BJ (cell line): ENCODE measurements around the gene HOXD10. TPM values are rescaled to one million over a fixed set of nuclear protein-coding genes. Genes with fewer than 3 reads are reported as not detected.

Source experiments
- CTCF ChIA-PET: fragments of 350-600 bp; formaldehyde crosslinking; extraction: SDS; loops from one replicate; lab custom pipeline; 2021; ENCODE audit warnings: antibody characterized with exemption, inconsistent platforms; lab: Yijun Ruan, JAX
- POLR2A ChIA-PET: fragments of 300-600 bp; sonication (Branson Sonifier 250); formaldehyde crosslinking; extraction: SDS; loops from one replicate; lab custom pipeline; 2021; ENCODE audit warnings: antibody characterized with exemption; lab: Charles Lee
- DNase-seq: peaks from one replicate; pipeline ENCODE4 v3.0.0-alpha.2; 2011; ENCODE audit warnings: low read depth
- H3K27me3 ChIP-seq: 2 replicates; pipeline ENCODE4 v1.6.0; 2011; ENCODE audit warnings: low read length; ENCODE audit not compliant: control insufficient read depth, insufficient read depth
- H3K36me3 ChIP-seq: 2 replicates; pipeline ENCODE4 v1.5.1; 2011; ENCODE audit warnings: low read length; ENCODE audit not compliant: control insufficient read depth, insufficient read depth
- H3K4me3 ChIP-seq: 2 replicates; pipeline ENCODE4 v1.5.1; 2011; ENCODE audit warnings: low read depth, mild to moderate bottlenecking, control low read depth, low read length
- CTCF ChIP-seq: IDR thresholded peaks from 2 replicates; pipeline ENCODE4 v1.5.1; 2011; ENCODE audit warnings: low read depth, mild to moderate bottlenecking, control low read depth, inconsistent platforms, low read length, moderate library complexity; ENCODE audit not compliant: insufficient read depth
- polyA plus RNA-seq: library from polyadenylated mRNA; depleted of rRNA; stranded (reverse); fragments of >200 nt; gene quantifications from 2 replicates; pipeline ENCODE4 v1.2.3, GENCODE V29; 2011

Gene HOXD10
- polyA plus RNA-seq, 1 experiment: 11.0 TPM

DNA sequence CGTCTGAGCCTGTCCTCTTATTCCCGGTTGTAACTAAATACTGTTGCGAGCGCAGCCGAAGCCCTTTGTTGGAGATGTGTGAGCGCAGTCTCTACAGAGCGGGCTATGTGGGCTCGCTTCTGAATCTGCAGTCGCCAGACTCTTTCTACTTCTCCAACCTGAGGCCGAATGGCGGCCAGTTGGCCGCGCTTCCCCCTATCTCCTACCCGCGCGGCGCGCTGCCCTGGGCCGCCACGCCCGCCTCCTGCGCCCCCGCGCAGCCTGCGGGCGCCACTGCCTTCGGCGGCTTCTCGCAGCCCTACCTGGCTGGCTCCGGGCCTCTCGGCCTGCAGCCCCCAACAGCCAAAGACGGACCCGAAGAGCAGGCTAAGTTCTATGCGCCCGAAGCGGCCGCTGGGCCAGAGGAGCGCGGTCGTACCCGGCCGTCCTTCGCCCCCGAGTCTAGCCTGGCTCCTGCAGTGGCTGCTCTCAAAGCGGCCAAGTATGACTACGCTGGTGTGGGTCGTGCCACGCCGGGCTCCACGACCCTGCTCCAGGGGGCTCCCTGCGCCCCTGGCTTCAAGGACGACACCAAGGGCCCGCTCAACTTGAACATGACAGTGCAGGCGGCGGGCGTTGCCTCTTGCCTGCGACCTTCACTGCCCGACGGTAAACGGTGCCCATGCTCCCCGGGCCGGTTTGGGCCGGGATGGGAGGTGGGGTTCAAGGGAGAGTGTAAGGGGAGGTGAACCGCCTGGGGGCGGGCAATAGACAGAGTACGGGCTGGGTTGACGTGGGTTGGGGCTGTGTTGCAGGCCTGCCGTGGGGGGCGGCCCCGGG is 16.6 kb upstream of the HOXD10 start, which contains the start of gene HOXD12:
Gene HOXD12 (plus strand): TSS at position 68 of the 819 bp plus-strand sequence. CDS start 7 bp downstream, at position 75.
- no peak for TF ChIP-seq CTCF
- ChIA-PET CTCF (no interaction called here), POLR2A (no interaction called here)
- no peak for DNase-seq
- Histone ChIP-seq H3K4me3 (no peak within 1 kb of the TSS), H3K27me3 (peaks cover 16% of the 10 kb centered on the region), H3K36me3 (no peaks in the 10 kb centered on the region)

DNA sequence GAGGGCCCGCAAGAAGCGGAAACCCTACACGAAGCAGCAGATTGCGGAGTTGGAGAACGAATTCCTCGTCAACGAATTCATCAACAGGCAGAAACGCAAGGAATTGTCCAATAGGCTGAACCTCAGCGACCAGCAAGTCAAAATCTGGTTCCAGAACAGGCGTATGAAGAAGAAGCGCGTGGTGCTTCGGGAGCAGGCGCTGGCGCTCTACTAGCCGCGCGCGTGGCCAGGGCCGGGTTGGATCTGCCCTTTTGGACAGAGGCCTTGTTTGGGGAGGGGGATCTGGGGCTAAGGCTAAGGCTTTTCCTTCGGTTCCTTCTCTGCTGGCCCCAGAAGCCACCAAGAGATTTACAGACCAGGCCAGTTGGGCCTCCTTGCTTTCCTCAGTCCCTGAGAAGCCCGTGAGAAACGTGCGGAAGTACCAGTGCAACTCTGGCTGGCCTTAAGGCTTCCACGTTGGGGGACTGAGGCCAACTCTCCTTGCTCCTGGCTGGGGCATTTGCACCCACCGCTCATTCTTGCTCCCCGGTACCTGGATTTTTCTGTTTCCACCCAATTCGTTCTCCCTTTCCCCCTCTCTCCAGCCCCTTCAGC is 15.9 kb upstream of the HOXD10 start:
- Histone ChIP-seq H3K4me3 (no peak overlapping the region), H3K27me3 (peaks cover 15% of the 10 kb centered on the region), H3K36me3 (no peaks in the 10 kb centered on the region)
- DNase-seq: no peak
- TF ChIP-seq CTCF: no peak
- CTCF ChIA-PET: interaction anchor here (1.1 to 1.4 kb wide), 2 partner anchors 40 to 411 kb away, joined by 3 to 4 read pairs; no protein-coding TSS in a partner anchor
- POLR2A ChIA-PET: no interaction called here

- H3K36me3 ChIP-seq: no peaks in the 10 kb centered on the region
- no peak overlapping the region for H3K4me3 ChIP-seq
- DNase-seq: no peak
- TF ChIP-seq CTCF: no peak
- ChIA-PET POLR2A (no interaction called here), CTCF (interaction anchor here (0.8 to 4.9 kb wide), 5 partner anchors 13 to 453 kb away, joined by 3 to 13 read pairs (median 4); no protein-coding TSS in a partner anchor)
- H3K27me3 ChIP-seq: peaks cover 17% of the 10 kb centered on the region
These were observed 15.3 kb upstream of the HOXD10 start for GRCh38 chr2:176101216-176101830.

DNA sequence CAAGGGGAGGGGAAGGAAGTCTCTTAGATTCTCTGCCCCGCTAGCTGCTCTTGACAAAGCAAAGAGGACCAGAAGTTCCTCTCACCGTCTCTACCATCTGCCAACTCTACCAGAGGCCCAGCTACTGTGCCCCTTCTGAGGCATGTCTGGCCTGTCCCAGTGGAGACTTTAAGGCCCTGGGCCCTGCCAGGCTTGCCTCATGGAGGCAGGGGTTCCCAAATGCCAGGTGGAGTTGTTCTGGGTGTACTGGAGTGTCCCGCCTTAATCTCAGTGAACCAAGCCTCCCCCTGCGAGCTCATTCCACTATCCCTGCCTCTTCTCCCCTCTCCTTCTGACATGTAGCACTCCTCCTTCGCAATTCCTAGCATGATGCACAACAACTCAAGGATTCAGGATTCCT is 14.7 kb upstream of the HOXD10 start:
- DNase-seq: no peak
- peaks cover 14% of the 10 kb centered on the region for H3K27me3 ChIP-seq
- ChIA-PET POLR2A (no interaction called here), CTCF (interaction anchor here (0.8 to 4.9 kb wide), 5 partner anchors 14 to 452 kb away, joined by 3 to 13 read pairs (median 4); no protein-coding TSS in a partner anchor)
- no peaks in the 10 kb centered on the region for H3K36me3 ChIP-seq
- H3K4me3 ChIP-seq: no peak overlapping the region
- TF ChIP-seq CTCF: no peak
